HepG2 (cell line): ENCODE results near the gene LRSAM1. TPM values are rescaled to one million over a fixed set of nuclear protein-coding genes. Genes with fewer than 3 reads are reported as not detected.
A peak's percentile ranks its signal among the peaks of the same experiment; 100 is the strongest.

Experiments used
- DZIP1 ChIP-seq: sonication (generic); formaldehyde crosslinking; IDR thresholded peaks from 2 replicates; pipeline ENCODE4 v1.5.0; 2020; ENCODE audit warnings: mild to moderate bottlenecking, missing genetic modification reagents
- FOXP1 ChIP-seq, 2 experiments: fragments of 450-650 bp in 1 of 2; IDR thresholded peaks; 2 replicates each; pipeline ENCODE4 v1.6.1; 2017 to 2018; ENCODE audit warnings: antibody characterized with exemption in 1 of 2
- HCFC1 ChIP-seq: fragments of 150-350 bp; IDR thresholded peaks from 2 replicates; pipeline ENCODE4 v1.6.1; 2014; ENCODE audit warnings: low read depth, low read length
- MAF1 ChIP-seq: sonication (generic); formaldehyde crosslinking; IDR thresholded peaks from 2 replicates; pipeline ENCODE4 v1.5.0; 2020; ENCODE audit warnings: missing genetic modification reagents, borderline replicate concordance
- NFATC3 ChIP-seq: sonication (generic); formaldehyde crosslinking; IDR thresholded peaks from 2 replicates; pipeline ENCODE4 v1.5.1; 2020; ENCODE audit warnings: mild to moderate bottlenecking, missing genetic modification reagents
- NFE2 ChIP-seq: sonication (generic); formaldehyde crosslinking; IDR thresholded peaks from 2 replicates; pipeline ENCODE4 v1.4.0; 2020; ENCODE audit warnings: missing genetic modification reagents
- NFYB ChIP-seq: sonication (generic); formaldehyde crosslinking; IDR thresholded peaks from 2 replicates; pipeline ENCODE4 v1.4.0; 2020; ENCODE audit warnings: missing genetic modification reagents
- SALL1 ChIP-seq: sonication (generic); formaldehyde crosslinking; IDR thresholded peaks from 2 replicates; pipeline ENCODE4 v1.8.0; 2022; ENCODE audit warnings: mild to moderate bottlenecking, missing genetic modification reagents
- TOPORS ChIP-seq: sonication (generic); formaldehyde crosslinking; IDR thresholded peaks from 2 replicates; pipeline ENCODE4 v1.8.0; 2023; ENCODE audit warnings: mild to moderate bottlenecking, missing genetic modification reagents
- ZC3H4 ChIP-seq: sonication (generic); formaldehyde crosslinking; IDR thresholded peaks from 2 replicates; pipeline ENCODE4 v1.4.0; 2020; ENCODE audit warnings: missing genetic modification reagents, borderline replicate concordance
- ZMYM4 ChIP-seq: sonication (generic); formaldehyde crosslinking; IDR thresholded peaks from 2 replicates; pipeline ENCODE4 v1.8.1; 2023; ENCODE audit warnings: mild to moderate bottlenecking, missing genetic modification reagents
- ZNF121 ChIP-seq: sonication (generic); formaldehyde crosslinking; IDR thresholded peaks from 2 replicates; pipeline ENCODE4 v1.5.0; 2020; ENCODE audit warnings: mild to moderate bottlenecking, missing genetic modification reagents
- ZNF468 ChIP-seq: sonication (generic); formaldehyde crosslinking; IDR thresholded peaks from 2 replicates; pipeline ENCODE4 v1.8.0; 2022; ENCODE audit warnings: mild to moderate bottlenecking, moderate library complexity, missing genetic modification reagents
- ZNF550 ChIP-seq: sonication (generic); formaldehyde crosslinking; IDR thresholded peaks from 2 replicates; pipeline ENCODE4 v1.4.0; 2020; ENCODE audit warnings: mild to moderate bottlenecking, missing genetic modification reagents, borderline replicate concordance
- ZNF574 ChIP-seq: sonication (generic); formaldehyde crosslinking; IDR thresholded peaks from 2 replicates; pipeline ENCODE4 v1.4.0; 2020; ENCODE audit warnings: missing genetic modification reagents
- ZNF609 ChIP-seq: sonication (generic); formaldehyde crosslinking; IDR thresholded peaks from 2 replicates; pipeline ENCODE4 v1.4.0; 2020; ENCODE audit warnings: mild to moderate bottlenecking, missing genetic modification reagents, borderline replicate concordance
- polyA plus RNA-seq, 8 experiments: library from polyadenylated mRNA; depleted of rRNA in 3 of 8; stranded (reverse) in 7 of 8; unstranded in 1 of 8; fragments of >200 nt; fragmentation: Illumina TruSeq in 4 of 8; extraction: Trizol in 4 of 8; gene quantifications; 2 replicates each; pipeline versions ENCODE4 v1.2.1 to v1.2.3, GENCODE V29; 2011 to 2016; ENCODE audit warnings: low read depth in 4 of 8, missing spikeins in 1 of 8, mixed read lengths in 1 of 8; ENCODE audit not compliant: insufficient read depth in 1 of 8
- total RNA-seq, 5 experiments: library from RNA; depleted of rRNA; stranded (reverse); fragments of >200 nt; fragmentation: Illumina TruSeq; extraction: Trizol; gene quantifications; 2 replicates each; pipeline ENCODE4 v1.2.3, GENCODE V29; 2016; ENCODE audit warnings: low read depth in 1 of 5

LRSAM1 gene
- total and polyA plus RNA-seq, 2 of the 13 experiments (the other 11 are each of a cell fraction or from before 2014, with no cell fraction given) = 8.7 to 10.2 TPM

GRCh38 chr9:127450830-127451607 lies at the start of gene LRSAM1, which contains the start of gene RPL12 (continued):
- TF ChIP-seq MAF1 (no peak; the same call in 1 of the 2 replicates), HCFC1 (peak; percentile 93), NFYB (CRISPR knock-in tag) (no peak), ZNF468 (CRISPR knock-in tag) (no peak), ZMYM4 (CRISPR knock-in tag) (peak; percentile 98), NFE2 (CRISPR knock-in tag) (no peak), ZC3H4 (CRISPR knock-in tag) (peak; percentile 66; the same call in 1 of the 2 replicates), NFATC3 (0 out of 2 replicates have a peak, but pooled peaks have one; percentile 66), DZIP1 (CRISPR knock-in tag) (no peak), TOPORS (CRISPR knock-in tag) (peak; percentile 82; the same call in 1 of the 2 replicates), FOXP1 (IDR thresholded peaks at IDR 0.05) (no peak), FOXP1 (CRISPR knock-in tag; IDR thresholded peaks at IDR 0.05) (no peak; the same call in 1 of the 2 replicates), ZNF550 (0 out of 2 replicates have a peak, but pooled peaks have one; percentile 57), SALL1 (peak; percentile 87), ZNF609 (CRISPR knock-in tag) (peak; percentile 65; the same call in 1 of the 2 replicates), ZNF121 (CRISPR knock-in tag) (no peak), ZNF574 (CRISPR knock-in tag) (peak; percentile 93)
